ENCODE results near the gene SMCO2. TPM values are rescaled to one million over a fixed set of nuclear protein-coding genes. Genes with fewer than 3 reads are reported as not detected.

The SMCO2 gene
- total and polyA plus RNA-seq, 10 of the 15 experiments (the other 5 are each of a cell fraction or from before 2014, with no cell fraction given), result 0.11 to 2.3 (median 0.67) TPM

GRCh38 chr12:27539191-27539631 is 92.7 kb downstream of the SMCO2 start:
- Histone ChIP-seq H3K9me3 (replicated peaks; ENCODE audit: control insufficient read depth, insufficient read depth, low read length) (no peaks in the 10 kb centered on the region; the same call in 2 of the 3 replicates), H4K20me1 (ENCODE audit: control insufficient read depth, insufficient read depth) (no peaks in the 10 kb centered on the region), H3K4me2 (ENCODE audit: control insufficient read depth, insufficient read depth) (no peak overlapping the region), H3K79me2 (ENCODE audit: control insufficient read depth, insufficient read depth, low read length) (peaks cover 19% of the 10 kb centered on the region), H2AFZ (ENCODE audit: control insufficient read depth, low read depth, low read length) (no peak overlapping the region), H3K27me3 (replicated peaks in 1 of 2; ENCODE audit: control insufficient read depth in 2 of 2, insufficient read depth in 2 of 2, low read length in 1 of 2) (no peaks in the 10 kb centered on the region), H3K4me1 (ENCODE audit: control insufficient read depth, insufficient read depth, low read length) (peaks cover 36% of the 10 kb centered on the region), H3K36me3 (ENCODE audit: control insufficient read depth in 2 of 2, insufficient read depth in 2 of 2, low read length in 1 of 2) (no peaks in the 10 kb centered on the region), H3K27ac (ENCODE audit: control insufficient read depth, insufficient read depth) (no peak overlapping the region), H3K9ac (ENCODE audit: control insufficient read depth, insufficient read depth, low read length) (no peak overlapping the region), H3K4me3 (no peak overlapping the region)
- RAD21 ChIA-PET (ENCODE audit: unreplicated experiment), result interaction anchor here (1.2 kb wide), 1 partner anchor 16 kb away, joined by 3 read pairs; no protein-coding TSS in a partner anchor
- DNase-seq (ENCODE audit: low read depth, low spot score), result no peak
- SMC1A ChIA-PET (ENCODE audit: uncharacterized antibody, unreplicated experiment), result interaction anchor here (0.6 to 1.7 kb wide), 4 partner anchors 9 to 35 kb away, joined by 3 to 5 read pairs (median 4); no protein-coding TSS in a partner anchor
- intact Hi-C loops (cut with micrococcal nuclease; ENCODE audit: unreplicated experiment), result no loop called here
- FAIRE-seq, result no peak
- TF ChIP-seq KLF5 (IDR thresholded peaks at IDR 0.05; ENCODE audit: partially characterized antibody), result no peak
- no peak for TF ChIP-seq ZZZ3 (IDR thresholded peaks at IDR 0.05; ENCODE audit: control insufficient read depth, insufficient read length, low read depth)
- TF ChIP-seq, protein P1, sequence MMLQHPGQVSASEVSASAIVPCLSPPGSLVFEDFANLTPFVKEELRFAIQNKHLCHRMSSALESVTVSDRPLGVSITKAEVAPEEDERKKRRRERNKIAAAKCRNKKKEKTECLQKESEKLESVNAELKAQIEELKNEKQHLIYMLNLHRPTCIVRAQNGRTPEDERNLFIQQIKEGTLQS (IDR thresholded peaks at IDR 0.05; ENCODE audit: borderline replicate concordance, extremely low read depth, low read depth, low read length), result no peak
- no peak for TF ChIP-seq SMAD1 (IDR thresholded peaks at IDR 0.05; ENCODE audit: low read depth, partially characterized antibody)
- TF ChIP-seq CREB1 (IDR thresholded peaks at IDR 0.05; ENCODE audit: low read depth), result no peak
- TF ChIP-seq PRDM15 (CRISPR knock-in tag; IDR thresholded peaks at IDR 0.05), result no peak
- TF ChIP-seq MTA3 (IDR thresholded peaks at IDR 0.05; ENCODE audit: borderline replicate concordance, low read length), result no peak
- TF ChIP-seq ASH2L (IDR thresholded peaks at IDR 0.05; ENCODE audit: borderline replicate concordance, low read depth), result no peak
- TF ChIP-seq PML (IDR thresholded peaks at IDR 0.05; ENCODE audit: low read length), result no peak
- no peak for TF ChIP-seq RELA (IDR thresholded peaks at IDR 0.05; ENCODE audit: borderline replicate concordance, partially characterized antibody)
- TF ChIP-seq PAX8 (IDR thresholded peaks at IDR 0.05), result no peak
- TF ChIP-seq ZNF274 (IDR thresholded peaks at IDR 0.05; ENCODE audit: insufficient read depth, insufficient read length), result no peak
- TF ChIP-seq FOXM1 (IDR thresholded peaks at IDR 0.05; ENCODE audit: low read depth, low read length), result no peak
- no peak for TF ChIP-seq MAX (IDR thresholded peaks at IDR 0.05; ENCODE audit: low read depth, low read length)
- TF ChIP-seq, protein P2, sequence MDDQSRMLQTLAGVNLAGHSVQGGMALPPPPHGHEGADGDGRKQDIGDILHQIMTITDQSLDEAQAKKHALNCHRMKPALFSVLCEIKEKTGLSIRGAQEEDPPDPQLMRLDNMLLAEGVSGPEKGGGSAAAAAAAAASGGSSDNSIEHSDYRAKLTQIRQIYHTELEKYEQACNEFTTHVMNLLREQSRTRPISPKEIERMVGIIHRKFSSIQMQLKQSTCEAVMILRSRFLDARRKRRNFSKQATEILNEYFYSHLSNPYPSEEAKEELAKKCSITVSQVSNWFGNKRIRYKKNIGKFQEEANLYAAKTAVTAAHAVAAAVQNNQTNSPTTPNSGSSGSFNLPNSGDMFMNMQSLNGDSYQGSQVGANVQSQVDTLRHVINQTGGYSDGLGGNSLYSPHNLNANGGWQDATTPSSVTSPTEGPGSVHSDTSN (IDR thresholded peaks at IDR 0.05; ENCODE audit: insufficient replicate concordance, low read depth, low read length), result no peak
- 84% methylated on average over 4 of the region's 4 CpGs for WGBS (ENCODE audit: insufficient coverage, insufficient replicate concordance, low lambda C conversion rate, missing lambda C conversion rate)
- ATAC-seq, result no peak
- in situ Hi-C loops (cut with MboI), result no loop called here
- no TSS peak for BruUV-seq (replicated peaks)
- CTCF ChIA-PET, result no interaction called here
- POLR2A ChIA-PET, result interaction anchor here (0.7 to 1.1 kb wide), 2 partner anchors 9 to 95 kb away, joined by 3 to 4 read pairs; no protein-coding TSS in a partner anchor

Data from GM12878 (cell line).